Lung (tissue), 16 donors: Measurements from ENCODE around the gene BRIX1. TPM values are rescaled to one million over a fixed set of nuclear protein-coding genes. Genes with fewer than 3 reads are reported as not detected.
A peak's percentile ranks its signal among the peaks of the same experiment; 100 is the strongest.

Experiments
- ATAC-seq: fragments of 200-7000 bp; cut with Tn5 transposase; one replicate; pipeline ENCODE4 v1.9.1; 2020; ENCODE audit warnings: moderate number of reproducible peaks; ENCODE audit not compliant: insufficient read depth, low FRiP score
- DNase-seq, 3 donors: peaks; one replicate each; pipeline ENCODE4 v3.0.0-alpha.2; 2013 to 2017
- H3K27ac ChIP-seq, 2 donors: one replicate each; pipeline ENCODE4 v1.5.1; 2013; ENCODE audit warnings: mild to moderate bottlenecking in 2 of 2, moderate library complexity in 2 of 2, control low read depth in 1 of 2, inconsistent platforms in 1 of 2, low read depth in 1 of 2, low read length in 1 of 2
- H3K27me3 ChIP-seq, 3 donors: one replicate each; pipeline ENCODE4 v1.5.1; 2013; ENCODE audit warnings: low read length in 2 of 3; ENCODE audit not compliant: control insufficient read depth in 3 of 3, insufficient read depth in 3 of 3
- H3K36me3 ChIP-seq, 4 donors: one replicate each; pipeline ENCODE4 v1.5.1; 2013; ENCODE audit warnings: low read length in 4 of 4, mild to moderate bottlenecking in 1 of 4, moderate library complexity in 1 of 4; ENCODE audit not compliant: control insufficient read depth in 4 of 4, insufficient read depth in 4 of 4
- H3K4me1 ChIP-seq, 5 donors: one replicate each; pipeline ENCODE4 v1.5.1; 2013; ENCODE audit warnings: low read length in 5 of 5, mild to moderate bottlenecking in 2 of 5, moderate library complexity in 1 of 5; ENCODE audit not compliant: control insufficient read depth in 5 of 5, insufficient read depth in 5 of 5
- H3K4me3 ChIP-seq: one replicate; pipeline ENCODE4 v1.5.1; 2013; ENCODE audit warnings: mild to moderate bottlenecking, control low read depth, moderate library complexity
- H3K9ac ChIP-seq, 2 donors: one replicate each; pipeline ENCODE4 v1.5.1; 2013; ENCODE audit warnings: low read length in 2 of 2, control low read depth in 1 of 2; ENCODE audit not compliant: insufficient read depth in 1 of 2
- H3K9me3 ChIP-seq, 4 donors: one replicate each; pipeline ENCODE4 v1.5.1; 2013; ENCODE audit warnings: low read length in 3 of 4, mild to moderate bottlenecking in 1 of 4, moderate library complexity in 1 of 4; ENCODE audit not compliant: control insufficient read depth in 4 of 4, insufficient read depth in 3 of 4
- CTCF ChIP-seq: IDR thresholded peaks from 2 replicates; pipeline ENCODE4 v1.5.1; 2012; ENCODE audit warnings: mild to moderate bottlenecking; ENCODE audit errors: control extremely low read depth, extremely low read depth
- WGBS, 2 donors: extraction: QIAGEN DNeasy Blood & Tissue Kit; methylation state at CpG; one replicate each; pipeline ENCODE4 v1.1.7; 2013; 5-methylcytosine and 5-hydroxymethylcytosine counted together
- long read RNA-seq, 5 donors: transcript quantifications; one replicate each; lab custom pipeline, GENCODE V29; 2026
- polyA plus RNA-seq, 2 donors: library from polyadenylated mRNA; stranded (reverse); fragments of 200-250 nt; gene quantifications; one replicate each; pipeline ENCODE4 v1.2.1, GENCODE V29; 2013
- total RNA-seq, 2 donors: library from RNA; depleted of rRNA in 1 of 2; stranded (reverse); fragments of >200 nt in 1 of 2; gene quantifications; one replicate each; pipeline ENCODE4 v1.2.1, GENCODE V29; 2014 to 2021
- donor health status: control.
- donor health status: control.
- donor health status: Bipolar disorder and iron deficiency.
- donor health status: healthy.
- donor health status: DM: yes; HTN: yes; CAD: no.

Gene BRIX1
- total RNA-seq (10 to 100 TPM; 17.6 to 22.4 TPM), polyA plus RNA-seq (10 to 100 TPM; 22.4 to 31.2 TPM)
- long read RNA-seq, donor 1, transcript BRIX1-201 (10 exons, 1,926 nt) = major isoform, 23 of 23 reads
- long read RNA-seq, donor 1, partial matches to known transcripts = 0 of 23 reads
- long read RNA-seq, donor 1, other reads (novel, unspliced or antisense) = 0 of 23 reads
- long read RNA-seq, donor 2, transcript BRIX1-201 (10 exons, 1,926 nt) = major isoform, 6 of 6 reads
- long read RNA-seq, donor 2, partial matches to known transcripts = 0 of 6 reads
- long read RNA-seq, donor 2, other reads (novel, unspliced or antisense) = 0 of 6 reads
- long read RNA-seq, donor 3, transcript BRIX1-201 (10 exons, 1,926 nt) = major isoform, 14 of 26 reads
- long read RNA-seq, donor 3, partial matches to known transcripts = 8 of 26 reads
- long read RNA-seq, donor 3, other reads (novel, unspliced or antisense) = 0 of 26 reads
- long read RNA-seq, donor 4, partial matches to known transcripts = 0 of 5 reads
- long read RNA-seq, donor 4, other reads (novel, unspliced or antisense) = 0 of 5 reads
- long read RNA-seq, donor 5, transcript BRIX1-201 (10 exons, 1,926 nt) = major isoform, 16 of 27 reads
- long read RNA-seq, donor 5, partial matches to known transcripts = 11 of 27 reads
- long read RNA-seq, donor 5, other reads (novel, unspliced or antisense) = 0 of 27 reads

DNA sequence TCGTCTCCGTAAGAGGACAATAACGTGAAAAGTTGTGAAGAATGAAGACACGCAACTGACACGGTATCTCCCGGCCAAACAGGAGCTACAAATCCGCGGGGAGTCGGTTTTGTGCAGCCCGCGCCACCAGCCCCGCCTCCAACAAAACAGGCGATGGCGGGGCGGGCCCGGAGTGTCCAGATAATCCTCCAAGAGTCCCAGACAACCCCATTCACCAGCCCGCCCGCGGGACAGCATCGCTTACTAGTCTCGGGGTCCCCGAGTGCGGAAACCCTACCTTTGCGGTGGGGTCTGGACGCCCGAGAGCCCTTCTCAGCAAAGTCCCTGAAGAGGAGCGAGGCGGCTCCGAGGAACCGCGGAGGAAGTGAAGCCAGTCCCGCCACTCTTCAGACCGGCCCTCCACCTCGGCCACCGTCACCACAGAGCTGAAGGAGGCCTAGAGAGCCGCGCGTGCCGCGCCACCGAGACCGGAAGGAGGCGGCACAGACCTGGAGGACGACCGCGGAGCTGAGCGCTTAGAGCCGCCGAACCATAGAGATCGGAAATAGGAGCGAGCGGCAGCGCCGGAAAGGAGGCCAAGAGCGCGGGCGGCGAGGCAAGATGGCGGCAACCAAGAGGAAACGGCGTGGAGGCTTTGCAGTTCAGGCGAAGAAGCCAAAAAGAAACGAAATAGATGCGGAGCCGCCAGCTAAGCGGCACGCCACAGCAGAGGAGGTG lies at the start of gene BRIX1, which contains the start of gene RAD1:
Gene BRIX1, plus strand, starts transcription at position 573 of the 717 bp plus-strand sequence. Its CDS starts 28 bp downstream, at position 601.
Gene RAD1, minus strand, starts transcription at position 366 of the 717 bp plus-strand sequence. CDS start 612 bp downstream, outside the sequence.
- WGBS, 2 donors = 0% methylated on average over 66 to 67 of the region's 67 CpGs
- peaks cover 0 to 20% (median 15%) of the 10 kb centered on the region in 5 donors for H3K4me1 ChIP-seq
- ATAC-seq (peak; percentile 100), DNase-seq (peak; percentile 97 to 99 (median 97))
- TF ChIP-seq CTCF = no peak
- no peaks in the 10 kb centered on the region for H3K27me3 ChIP-seq
- no peaks in the 10 kb centered on the region for H3K9me3 ChIP-seq
- H3K9ac ChIP-seq = peak within 1 kb of the TSS; percentile 71 to 93
- peak within 1 kb of the TSS; percentile 88 to 94 for H3K27ac ChIP-seq
- peak within 1 kb of the TSS; percentile 94 for H3K4me3 ChIP-seq
- peaks cover 3 to 15% (median 10%) of the 10 kb centered on the region in 4 donors for H3K36me3 ChIP-seq

DNA sequence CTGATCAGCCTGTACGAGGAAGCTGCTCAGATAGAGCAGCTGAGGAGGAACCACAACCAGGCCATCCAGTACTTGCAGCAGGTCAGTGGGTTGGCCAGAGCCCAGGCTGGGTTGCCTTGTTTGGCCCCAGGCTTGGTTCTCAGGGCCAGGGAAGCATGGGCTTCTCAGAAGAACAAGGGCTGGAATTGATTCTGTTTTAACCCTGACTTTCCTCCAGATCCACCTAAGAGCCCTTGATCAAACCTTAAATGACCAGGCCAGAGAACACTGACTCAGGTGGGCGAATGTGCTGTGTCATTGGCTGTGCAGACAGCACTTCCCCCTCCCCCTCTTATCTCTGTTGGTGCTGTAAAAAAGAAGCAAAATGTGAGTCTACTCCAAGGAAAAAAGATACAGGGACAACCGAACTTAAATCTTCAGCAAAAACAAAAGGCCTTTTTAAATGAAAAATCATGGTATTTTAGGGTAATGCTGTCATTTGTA lies 48.5 kb upstream of the BRIX1 start:
- 74 to 75% methylated on average over 3 of the region's 3 CpGs for WGBS, 2 donors
- TF ChIP-seq CTCF = no peak
- ATAC-seq (no peak), DNase-seq (no peak)
- Histone ChIP-seq H3K27me3 (no peaks in the 10 kb centered on the region), H3K9ac (no peak overlapping the region), H3K9me3 (peaks cover 0 to 3% (median 0%) of the 10 kb centered on the region in 4 donors), H3K4me3 (no peak overlapping the region), H3K36me3 (no peaks in the 10 kb centered on the region), H3K27ac (no peak overlapping the region), H3K4me1 (peaks cover 0 to 3% (median 0%) of the 10 kb centered on the region in 5 donors)

- Histone ChIP-seq H3K9ac (no peak overlapping the region), H3K4me3 (no peak overlapping the region), H3K9me3 (peaks cover 0 to 3% (median 0%) of the 10 kb centered on the region in 4 donors), H3K36me3 (no peaks in the 10 kb centered on the region), H3K27me3 (no peaks in the 10 kb centered on the region), H3K27ac (no peak overlapping the region), H3K4me1 (peaks cover 0 to 3% (median 0%) of the 10 kb centered on the region in 5 donors)
- no peak for TF ChIP-seq CTCF
- no peak for ATAC-seq
- WGBS, 2 donors = 93 to 98% methylated on average over 3 of the region's 3 CpGs
- no peak for DNase-seq
Measured at GRCh38 chr5:34867660-34868059, 47.9 kb upstream of the BRIX1 start.
